ENCODE measurements around the gene TCF7L1. TPM values are rescaled to one million over a fixed set of nuclear protein-coding genes. Genes with fewer than 3 reads are reported as not detected.

The TCF7L1 gene
- total and polyA plus RNA-seq, 2 of the 13 experiments (the other 11 are each of a cell fraction or from before 2014, with no cell fraction given): 0.04 to 0.15 TPM

GRCh38 chr2:85327822-85328617 is 194.8 kb downstream of the TCF7L1 start, which contains the start of gene TGOLN2 (continued):
- TF ChIP-seq PRDM4 (CRISPR knock-in tag; IDR thresholded peaks at IDR 0.05; ENCODE audit: borderline replicate concordance) (peak; percentile 84; the same call in 1 of the 2 replicates), ZXDC (CRISPR knock-in tag; IDR thresholded peaks at IDR 0.05) (peak; percentile 96), ZFP36 (IDR thresholded peaks at IDR 0.05; ENCODE audit: borderline replicate concordance, low read depth, low read length, partially characterized antibody) (no peak), ZFP36L1 (CRISPR knock-in tag; IDR thresholded peaks at IDR 0.05) (peak; percentile 94; the same call in 1 of the 2 replicates), IRF1 (CRISPR knock-in tag; IDR thresholded peaks at IDR 0.05; ENCODE audit: low read depth) (no peak), IRF9 (CRISPR knock-in tag; IDR thresholded peaks at IDR 0.05; ENCODE audit: borderline replicate concordance) (peak; percentile 98), KMT2B (CRISPR knock-in tag; IDR thresholded peaks at IDR 0.05) (peak; percentile 91), ZNF280D (CRISPR knock-in tag; IDR thresholded peaks at IDR 0.05) (0 out of 2 replicates have a peak, but pooled peaks have one; percentile 73), NFE2L2 (IDR thresholded peaks at IDR 0.05; ENCODE audit: low read length) (no peak), REXO4 (CRISPR knock-in tag; IDR thresholded peaks at IDR 0.05; ENCODE audit: borderline replicate concordance) (no peak), GATA4 (IDR thresholded peaks at IDR 0.05; ENCODE audit: borderline replicate concordance, low read depth) (peak; percentile 85), PLSCR1 (CRISPR knock-in tag; IDR thresholded peaks at IDR 0.05; ENCODE audit: borderline replicate concordance) (no peak), HMGA1 (CRISPR knock-in tag; conservative IDR thresholded peaks at IDR 0.05) (no peak), TOPORS (CRISPR knock-in tag; IDR thresholded peaks at IDR 0.05) (peak; percentile 91), ZNF788 (CRISPR knock-in tag; IDR thresholded peaks at IDR 0.05; ENCODE audit: borderline replicate concordance) (peak; percentile 98; the same call in 1 of the 2 replicates), ZNF790 (CRISPR knock-in tag; IDR thresholded peaks at IDR 0.05; ENCODE audit: borderline replicate concordance) (peak; percentile 90; the same call in 1 of the 2 replicates)

Data from HepG2 (cell line).